ENCODE measurements around the gene ZNF273.

- TF ChIP-seq POLR2AphosphoS5 (IDR thresholded peaks at IDR 0.05) (no peak), TAF1 (IDR thresholded peaks at IDR 0.05; ENCODE audit: low read depth) (no peak), CTCF (IDR thresholded peaks at IDR 0.05; ENCODE audit: poor library complexity, severe bottlenecking) (no peak), RAD21 (conservative IDR thresholded peaks at IDR 0.05) (no peak)
These were observed 13.3 kb upstream of the ZNF273 start for GRCh38 chr7:64889686-64890162.
